Measurements from ENCODE around the gene GHRL. TPM values are rescaled to one million over a fixed set of nuclear protein-coding genes. Genes with fewer than 3 reads are reported as not detected.

Gene GHRL
- polyA plus RNA-seq, 2 donors, result 0.22 to 0.63 TPM

DNA sequence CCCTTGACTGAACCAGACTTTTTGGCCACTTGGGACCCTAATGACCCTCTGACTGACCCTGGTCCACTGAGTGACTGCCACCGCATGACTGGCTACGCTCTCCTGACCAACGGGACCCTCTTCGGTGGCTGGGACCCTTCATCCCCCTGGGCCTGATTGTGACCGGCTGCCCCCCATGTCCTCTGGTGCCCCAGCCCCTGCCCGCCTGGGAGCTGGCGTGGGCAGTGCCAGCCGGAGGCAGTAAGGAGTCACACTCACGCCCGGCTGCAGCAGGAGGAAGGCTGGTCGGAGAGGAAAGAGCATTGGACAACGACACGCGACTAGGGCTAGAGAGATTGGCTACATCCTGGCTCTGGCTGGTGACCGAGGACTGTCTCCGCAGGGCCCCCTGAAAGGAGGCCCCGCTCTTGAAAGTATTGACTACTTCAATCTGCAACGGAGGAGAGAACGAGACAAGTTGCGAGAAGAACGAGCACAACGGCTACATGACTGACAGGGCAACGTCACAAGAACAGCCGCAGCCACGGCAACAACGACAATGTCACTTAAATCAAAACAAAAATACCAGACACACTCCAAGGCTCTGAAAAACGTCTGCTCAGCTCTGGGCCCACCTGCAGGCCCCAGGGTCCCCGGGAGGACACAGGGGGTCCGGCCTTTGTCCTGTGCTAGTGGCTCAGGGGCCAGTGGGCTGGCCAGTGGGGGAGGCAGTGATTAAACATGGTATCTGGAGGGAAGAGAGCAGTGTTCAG lies 43.3 kb upstream of the GHRL start:
- no peaks in the 10 kb centered on the region for H3K36me3 ChIP-seq (ENCODE audit: control insufficient read depth in 2 of 2, insufficient read depth in 2 of 2, low read length in 1 of 2)
- H3K4me1 ChIP-seq (ENCODE audit: control insufficient read depth in 2 of 2, insufficient read depth in 2 of 2, low read length in 1 of 2), result no peaks in the 10 kb centered on the region
- no peaks in the 10 kb centered on the region for H3K27me3 ChIP-seq (ENCODE audit: control insufficient read depth in 1 of 2, insufficient read depth in 2 of 2, low read length in 2 of 2)
- H3K4me3 ChIP-seq (ENCODE audit: low read depth in 1 of 2, low read length in 2 of 2), result no peak overlapping the region
- H3K9me3 ChIP-seq (ENCODE audit: control insufficient read depth in 2 of 2, insufficient read depth in 1 of 2, low read depth in 1 of 2, low read length in 1 of 2), result no peaks in the 10 kb centered on the region
- WGBS, 2 donors, result 85 to 87% methylated on average over 29 of the region's 29 CpGs
- no peak overlapping the region for H3K27ac ChIP-seq (ENCODE audit: low read depth in 2 of 2, low read length in 1 of 2)

DNA sequence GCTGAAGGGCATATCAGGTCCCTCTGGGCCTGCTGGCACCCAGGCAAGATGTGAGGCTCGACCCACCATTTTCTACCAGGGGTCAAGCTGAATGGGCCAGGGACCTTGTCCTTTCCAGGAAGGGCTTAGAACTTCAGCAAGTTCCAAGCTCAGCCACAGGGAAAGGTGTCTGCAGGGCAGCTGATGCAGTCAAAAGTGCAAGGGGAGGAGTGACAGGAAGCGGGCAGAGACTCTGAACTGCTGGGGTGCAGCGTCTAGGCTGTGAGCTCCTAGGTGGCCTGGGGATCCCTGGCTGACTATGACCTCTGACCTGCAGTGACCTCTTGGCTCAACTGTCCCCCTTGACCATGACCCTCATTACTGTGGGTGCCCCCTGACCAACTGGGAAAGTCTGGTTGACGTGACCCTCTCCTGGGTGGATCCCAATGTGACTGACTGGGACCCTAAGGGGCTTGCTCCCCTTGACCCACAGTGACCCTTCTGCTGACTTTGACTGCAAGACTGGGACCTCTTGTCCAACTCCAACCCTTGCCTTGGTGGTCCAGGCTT lies 42.5 kb upstream of the GHRL start:
- Histone ChIP-seq H3K36me3 (ENCODE audit: control insufficient read depth in 2 of 2, insufficient read depth in 2 of 2, low read length in 1 of 2) (no peaks in the 10 kb centered on the region), H3K4me1 (ENCODE audit: control insufficient read depth in 2 of 2, insufficient read depth in 2 of 2, low read length in 1 of 2) (no peaks in the 10 kb centered on the region), H3K4me3 (ENCODE audit: low read depth in 1 of 2, low read length in 2 of 2) (no peak overlapping the region), H3K27me3 (ENCODE audit: control insufficient read depth in 1 of 2, insufficient read depth in 2 of 2, low read length in 2 of 2) (no peaks in the 10 kb centered on the region), H3K9me3 (ENCODE audit: control insufficient read depth in 2 of 2, insufficient read depth in 1 of 2, low read depth in 1 of 2, low read length in 1 of 2) (no peaks in the 10 kb centered on the region), H3K27ac (ENCODE audit: low read depth in 2 of 2, low read length in 1 of 2) (no peak overlapping the region)
- 73 to 83% methylated on average over 4 of the region's 4 CpGs for WGBS, 2 donors

DNA sequence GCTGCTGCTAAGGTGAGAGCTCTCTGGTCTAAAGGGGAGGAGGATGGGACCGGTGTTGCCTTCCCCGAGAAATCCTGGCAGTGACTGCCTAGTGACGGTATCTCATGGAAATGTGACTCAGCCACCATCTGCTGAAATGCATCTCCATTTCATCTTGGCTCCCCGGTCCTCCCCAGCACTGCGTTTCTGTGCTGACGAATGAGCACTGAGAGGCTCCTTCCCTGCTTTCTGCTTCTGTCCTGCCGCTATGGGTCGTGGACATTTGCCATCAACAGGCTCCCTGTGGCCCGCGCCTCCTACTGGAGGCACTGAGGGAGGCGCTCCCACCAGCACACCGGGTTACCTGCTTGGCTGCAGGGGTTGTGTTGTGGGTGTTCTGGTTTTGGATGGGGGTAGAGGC lies 41.7 kb upstream of the GHRL start:
- no peaks in the 10 kb centered on the region for H3K36me3 ChIP-seq (ENCODE audit: control insufficient read depth in 2 of 2, insufficient read depth in 2 of 2, low read length in 1 of 2)

DNA sequence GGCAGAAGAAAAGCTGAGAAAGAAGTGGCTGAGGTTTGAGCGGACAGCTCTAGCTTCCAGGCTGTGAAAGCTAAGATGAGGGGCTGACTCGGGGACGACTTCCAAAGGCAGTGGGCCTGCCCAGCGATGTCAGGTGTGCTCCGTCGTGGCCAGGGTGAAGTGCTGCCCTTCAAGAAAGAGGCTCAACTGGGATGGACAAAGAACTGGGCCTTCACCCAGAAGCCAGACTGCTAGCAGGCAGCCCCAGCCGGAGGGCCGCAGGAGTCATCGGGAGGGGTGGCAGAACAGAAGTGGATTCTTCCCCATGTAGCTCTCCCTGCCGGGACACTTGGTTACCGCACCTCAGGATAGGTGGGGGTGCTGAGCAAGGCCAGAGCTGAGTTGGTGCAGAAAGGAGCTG lies 41.3 kb upstream of the GHRL start:
- Histone ChIP-seq H3K9me3 (ENCODE audit: control insufficient read depth in 2 of 2, insufficient read depth in 1 of 2, low read depth in 1 of 2, low read length in 1 of 2) (no peaks in the 10 kb centered on the region), H3K4me1 (ENCODE audit: control insufficient read depth in 2 of 2, insufficient read depth in 2 of 2, low read length in 1 of 2) (no peaks in the 10 kb centered on the region), H3K27me3 (ENCODE audit: control insufficient read depth in 1 of 2, insufficient read depth in 2 of 2, low read length in 2 of 2) (peaks cover 0 to 3% of the 10 kb centered on the region in 2 donors), H3K27ac (ENCODE audit: low read depth in 2 of 2, low read length in 1 of 2) (no peak overlapping the region), H3K4me3 (ENCODE audit: low read depth in 1 of 2, low read length in 2 of 2) (no peak overlapping the region), H3K36me3 (ENCODE audit: control insufficient read depth in 2 of 2, insufficient read depth in 2 of 2, low read length in 1 of 2) (no peaks in the 10 kb centered on the region)
- 86 to 91% methylated on average over 11 of the region's 11 CpGs for WGBS, 2 donors

More for the DNA sequence above, 41.7 kb upstream of the GHRL start:
- Histone ChIP-seq H3K4me1 (ENCODE audit: control insufficient read depth in 2 of 2, insufficient read depth in 2 of 2, low read length in 1 of 2) (no peaks in the 10 kb centered on the region), H3K9me3 (ENCODE audit: control insufficient read depth in 2 of 2, insufficient read depth in 1 of 2, low read depth in 1 of 2, low read length in 1 of 2) (no peaks in the 10 kb centered on the region), H3K27me3 (ENCODE audit: control insufficient read depth in 1 of 2, insufficient read depth in 2 of 2, low read length in 2 of 2) (peaks cover 0 to 3% of the 10 kb centered on the region in 2 donors), H3K27ac (ENCODE audit: low read depth in 2 of 2, low read length in 1 of 2) (no peak overlapping the region), H3K4me3 (ENCODE audit: low read depth in 1 of 2, low read length in 2 of 2) (no peak overlapping the region)
- WGBS, 2 donors, result 68 to 71% methylated on average over 12 of the region's 12 CpGs

DNA sequence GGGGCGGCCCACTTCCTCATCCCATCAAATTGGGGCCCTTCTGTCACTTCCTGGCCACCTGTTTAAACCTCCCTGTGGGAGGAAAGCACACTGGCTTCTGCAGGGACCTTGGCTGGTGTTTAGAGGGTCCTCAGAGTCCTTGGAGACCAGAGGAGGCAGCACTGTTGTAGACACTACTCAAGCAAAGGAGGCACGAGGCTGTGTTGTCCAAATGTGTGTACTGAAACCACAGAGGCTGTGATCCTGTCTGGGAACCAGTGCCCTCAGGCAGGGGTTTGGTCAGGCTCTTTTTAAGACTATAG lies 40.6 kb upstream of the GHRL start:
- no peaks in the 10 kb centered on the region for H3K36me3 ChIP-seq (ENCODE audit: control insufficient read depth in 2 of 2, insufficient read depth in 2 of 2, low read length in 1 of 2)
- H3K9me3 ChIP-seq (ENCODE audit: control insufficient read depth in 2 of 2, insufficient read depth in 1 of 2, low read depth in 1 of 2, low read length in 1 of 2), result no peaks in the 10 kb centered on the region
- no peak overlapping the region for H3K27ac ChIP-seq (ENCODE audit: low read depth in 2 of 2, low read length in 1 of 2)
- WGBS, 2 donors, result 47 to 56% methylated on average over 2 of the region's 2 CpGs
- peaks cover 0 to 3% of the 10 kb centered on the region in 2 donors for H3K27me3 ChIP-seq (ENCODE audit: control insufficient read depth in 1 of 2, insufficient read depth in 2 of 2, low read length in 2 of 2)
- H3K4me1 ChIP-seq (ENCODE audit: control insufficient read depth in 2 of 2, insufficient read depth in 2 of 2, low read length in 1 of 2), result no peaks in the 10 kb centered on the region
- H3K4me3 ChIP-seq (ENCODE audit: low read depth in 1 of 2, low read length in 2 of 2), result no peak overlapping the region

- H3K27ac ChIP-seq (ENCODE audit: low read depth in 2 of 2, low read length in 1 of 2), result no peak overlapping the region
- no peaks in the 10 kb centered on the region for H3K36me3 ChIP-seq (ENCODE audit: control insufficient read depth in 2 of 2, insufficient read depth in 2 of 2, low read length in 1 of 2)
- no peaks in the 10 kb centered on the region for H3K4me1 ChIP-seq (ENCODE audit: control insufficient read depth in 2 of 2, insufficient read depth in 2 of 2, low read length in 1 of 2)
- H3K27me3 ChIP-seq (ENCODE audit: control insufficient read depth in 1 of 2, insufficient read depth in 2 of 2, low read length in 2 of 2), result peaks cover 0 to 3% of the 10 kb centered on the region in 2 donors
- H3K4me3 ChIP-seq (ENCODE audit: low read depth in 1 of 2, low read length in 2 of 2), result no peak overlapping the region
- H3K9me3 ChIP-seq (ENCODE audit: control insufficient read depth in 2 of 2, insufficient read depth in 1 of 2, low read depth in 1 of 2, low read length in 1 of 2), result no peaks in the 10 kb centered on the region
- WGBS, 2 donors, result 84 to 85% methylated on average over 20 of the region's 20 CpGs
Measured at GRCh38 chr3:10332481-10333348, 40.0 kb upstream of the GHRL start.

DNA sequence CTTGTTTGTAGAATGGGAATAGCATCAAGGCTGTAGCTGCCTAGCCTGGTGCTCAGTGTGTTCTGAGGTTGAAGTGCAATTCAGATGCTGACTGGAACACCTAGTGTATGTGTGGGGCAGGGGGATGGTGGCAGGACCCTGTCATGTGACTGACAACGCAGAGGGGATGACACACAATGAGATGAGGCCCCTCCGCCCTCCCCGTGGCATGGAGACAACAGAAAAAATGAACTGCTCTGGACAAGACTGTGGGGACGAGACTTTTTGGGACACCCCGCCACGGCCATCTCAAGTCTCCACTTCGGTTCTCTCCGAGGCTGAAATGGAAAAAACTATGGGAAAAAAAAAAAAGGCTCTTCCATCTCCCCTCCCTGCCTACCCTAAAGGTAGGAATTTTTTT lies 38.6 kb upstream of the GHRL start:
- WGBS, 2 donors, result 81 to 84% methylated on average over 8 of the region's 8 CpGs
- no peak overlapping the region for H3K4me3 ChIP-seq (ENCODE audit: low read depth in 1 of 2, low read length in 2 of 2)
- peaks cover 0 to 3% of the 10 kb centered on the region in 2 donors for H3K27me3 ChIP-seq (ENCODE audit: control insufficient read depth in 1 of 2, insufficient read depth in 2 of 2, low read length in 2 of 2)
- no peak overlapping the region for H3K27ac ChIP-seq (ENCODE audit: low read depth in 2 of 2, low read length in 1 of 2)
- no peaks in the 10 kb centered on the region for H3K36me3 ChIP-seq (ENCODE audit: control insufficient read depth in 2 of 2, insufficient read depth in 2 of 2, low read length in 1 of 2)
- no peaks in the 10 kb centered on the region for H3K4me1 ChIP-seq (ENCODE audit: control insufficient read depth in 2 of 2, insufficient read depth in 2 of 2, low read length in 1 of 2)
- no peaks in the 10 kb centered on the region for H3K9me3 ChIP-seq (ENCODE audit: control insufficient read depth in 2 of 2, insufficient read depth in 1 of 2, low read depth in 1 of 2, low read length in 1 of 2)

- Histone ChIP-seq H3K27ac (ENCODE audit: low read depth in 2 of 2, low read length in 1 of 2) (no peak overlapping the region), H3K9me3 (ENCODE audit: control insufficient read depth in 2 of 2, insufficient read depth in 1 of 2, low read depth in 1 of 2, low read length in 1 of 2) (no peaks in the 10 kb centered on the region), H3K36me3 (ENCODE audit: control insufficient read depth in 2 of 2, insufficient read depth in 2 of 2, low read length in 1 of 2) (no peaks in the 10 kb centered on the region), H3K4me3 (ENCODE audit: low read depth in 1 of 2, low read length in 2 of 2) (no peak overlapping the region), H3K27me3 (ENCODE audit: control insufficient read depth in 1 of 2, insufficient read depth in 2 of 2, low read length in 2 of 2) (peaks cover 0 to 3% of the 10 kb centered on the region in 2 donors), H3K4me1 (ENCODE audit: control insufficient read depth in 2 of 2, insufficient read depth in 2 of 2, low read length in 1 of 2) (no peaks in the 10 kb centered on the region)
- whole genome bisulfite sequencing, 2 donors, result 71 to 75% methylated on average over 12 of the region's 12 CpGs
Measured at GRCh38 chr3:10330319-10330718, 37.6 kb upstream of the GHRL start.

GRCh38 chr3:10329495-10330015 lies 36.8 kb upstream of the GHRL start:
- H3K4me3 ChIP-seq (ENCODE audit: low read depth in 1 of 2, low read length in 2 of 2), result no peak overlapping the region
- H3K27ac ChIP-seq (ENCODE audit: low read depth in 2 of 2, low read length in 1 of 2), result no peak overlapping the region
- no peaks in the 10 kb centered on the region for H3K4me1 ChIP-seq (ENCODE audit: control insufficient read depth in 2 of 2, insufficient read depth in 2 of 2, low read length in 1 of 2)
- 73 to 74% methylated on average over 14 of the region's 14 CpGs for WGBS, 2 donors
- no peaks in the 10 kb centered on the region for H3K9me3 ChIP-seq (ENCODE audit: control insufficient read depth in 2 of 2, insufficient read depth in 1 of 2, low read depth in 1 of 2, low read length in 1 of 2)
- H3K36me3 ChIP-seq (ENCODE audit: control insufficient read depth in 2 of 2, insufficient read depth in 2 of 2, low read length in 1 of 2), result no peaks in the 10 kb centered on the region
- peaks cover 0 to 3% of the 10 kb centered on the region in 2 donors for H3K27me3 ChIP-seq (ENCODE audit: control insufficient read depth in 1 of 2, insufficient read depth in 2 of 2, low read length in 2 of 2)

Data from esophagus (tissue), 2 donors.